HG03064 (cell line): Measurements from ENCODE around the gene MTMR8.

Source experiments
- ATAC-seq: cut with Tn5 transposase; IDR thresholded peaks from one replicate; pipeline ENCODE4 v1.9.1; 2021; ENCODE audit warnings: low read depth; ENCODE audit not compliant: unreplicated experiment

The MTMR8 gene

DNA sequence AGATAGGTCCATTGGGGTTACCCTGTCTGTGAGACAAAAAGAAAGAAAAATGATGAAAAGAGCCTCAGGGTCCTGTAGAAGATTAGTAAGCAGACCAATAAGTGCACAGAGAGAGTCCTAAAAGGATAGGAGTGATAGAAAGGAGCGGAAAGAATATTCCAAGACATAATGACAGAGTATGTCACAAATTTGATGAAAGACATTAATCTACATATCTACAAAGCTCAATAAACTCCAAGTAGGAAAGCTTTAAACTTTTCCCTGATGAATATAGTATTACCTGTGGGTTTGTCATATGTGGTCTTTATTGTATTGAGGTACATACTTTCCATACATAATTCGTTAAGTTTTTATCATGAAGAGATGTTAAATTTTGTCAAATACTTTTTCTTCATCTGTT lies 73.7 kb downstream of the MTMR8 start:
- no peak for ATAC-seq

DNA sequence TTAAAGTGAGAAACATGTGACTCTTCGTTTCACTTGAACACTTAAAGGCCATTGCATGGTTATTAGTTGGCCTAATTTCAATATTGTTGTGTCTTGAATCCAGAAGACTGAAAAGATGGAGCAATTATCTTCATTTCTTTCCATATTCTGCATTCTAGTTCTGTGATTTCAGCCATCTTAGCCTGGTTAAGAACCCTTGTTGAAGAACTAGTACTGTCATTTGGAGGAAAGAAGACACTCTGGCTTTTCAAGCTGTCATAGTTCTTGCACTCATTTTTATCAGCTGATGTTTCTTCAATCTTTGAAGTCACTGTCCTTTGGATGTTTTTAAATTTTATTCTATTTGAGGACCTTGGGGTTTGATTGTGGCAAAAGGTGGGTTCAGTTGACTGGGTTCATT lies 81.6 kb downstream of the MTMR8 start:
- ATAC-seq = no peak

DNA sequence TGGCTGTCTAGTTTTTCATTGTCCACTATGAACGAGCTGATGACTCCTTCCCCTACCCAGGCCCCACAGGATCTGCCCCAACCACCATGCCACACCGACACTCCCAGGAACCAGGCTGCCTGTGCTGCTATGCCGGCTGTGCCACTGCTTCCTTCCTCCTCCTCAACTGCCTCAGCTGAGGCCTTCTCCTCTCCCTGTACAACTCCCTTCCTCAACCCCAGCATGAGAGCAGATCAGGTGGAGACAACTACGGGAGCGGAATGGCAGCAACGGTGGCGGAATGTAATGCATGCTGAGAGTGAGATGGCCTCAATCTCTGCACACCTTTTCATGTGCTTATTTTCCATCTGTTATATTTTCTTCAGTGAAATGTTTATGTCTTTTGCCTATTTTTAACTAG lies 88.5 kb downstream of the MTMR8 start:
- no peak for ATAC-seq

GRCh38 chrX:64291123-64291522 lies 104.1 kb downstream of the MTMR8 start:
- no peak for ATAC-seq

GRCh38 chrX:64265265-64265664 lies 130.0 kb downstream of the MTMR8 start:
- ATAC-seq = no peak

GRCh38 chrX:64230123-64230970 lies 164.9 kb downstream of the MTMR8 start, which contains the start of gene ASB12:
Gene ASB12 (minus strand): TSS chrX:64230607. CDS start chrX:64225650, 4,957 bp downstream.
- no peak for ATAC-seq

- no peak for ATAC-seq
Observed at GRCh38 chrX:64229154-64229553, 166.1 kb downstream of the MTMR8 start.
